Activated T-cell treated with anti-CD3 and anti-CD28 coated beads for 1 hour (primary cell): ENCODE data around the gene CLIP3.
A peak's percentile ranks its signal among the peaks of the same experiment; 100 is the strongest.
"Not testable (repeated sequence)": the region's sequence is repeated elsewhere in the genome, so short reads cannot be mapped to it uniquely, and the experiment has no call there.

Experiments
- DNase-seq: peaks from one replicate; pipeline ENCODE4 v3.0.0-alpha.2; 2020; ENCODE audit warnings: low read depth

Gene CLIP3

GRCh38 chr19:36047835-36048234, 15.2 kb upstream of the CLIP3 start:
- no peak for DNase-seq

- DNase-seq: no peak
Observed at GRCh38 chr19:36046443-36047050, 13.9 kb upstream of the CLIP3 start.

- DNase-seq: no peak
Observed at GRCh38 chr19:36043952-36044351, 11.3 kb upstream of the CLIP3 start.

GRCh38 chr19:36041831-36042230, 9.2 kb upstream of the CLIP3 start:
- no peak for DNase-seq

- not testable (repeated sequence) for DNase-seq
Observed at GRCh38 chr19:36041092-36041491, 8.4 kb upstream of the CLIP3 start.

GRCh38 chr19:36040495-36040894, 7.8 kb upstream of the CLIP3 start:
- DNase-seq: no peak

GRCh38 chr19:36031308-36031707, 1.4 kb downstream of the CLIP3 start:
- no peak for DNase-seq

GRCh38 chr19:36030264-36031148, 2.2 kb downstream of the CLIP3 start:
- no peak for DNase-seq

GRCh38 chr19:36028313-36029041, 4.2 kb downstream of the CLIP3 start:
- DNase-seq: no peak

- no peak for DNase-seq
Observed at GRCh38 chr19:36027696-36028095, 5.0 kb downstream of the CLIP3 start.

- DNase-seq: no peak
Observed at GRCh38 chr19:36026091-36026876, 6.4 kb downstream of the CLIP3 start.

- no peak for DNase-seq
Observed at GRCh38 chr19:36025541-36025940, 7.1 kb downstream of the CLIP3 start.

GRCh38 chr19:36023432-36023831, 9.2 kb downstream of the CLIP3 start:
- no peak for DNase-seq

GRCh38 chr19:36019061-36019670, 13.5 kb downstream of the CLIP3 start:
- DNase-seq: no peak

- peak; percentile 98 for DNase-seq
Observed at GRCh38 chr19:36014012-36014924, 18.4 kb downstream of the CLIP3 start, which contains the start of gene ALKBH6. ALKBH6 (minus strand) TSS chr19:36014213; CDS start chr19:36013397, 816 bp downstream.

- DNase-seq: no peak
Observed at GRCh38 chr19:36013280-36014011, 19.2 kb downstream of the CLIP3 start.

GRCh38 chr19:36010402-36010801, 22.3 kb downstream of the CLIP3 start:
- DNase-seq: no peak

- DNase-seq: no peak
Observed at GRCh38 chr19:36009633-36010379, 22.9 kb downstream of the CLIP3 start.

- DNase-seq: no peak
Observed at GRCh38 chr19:36009220-36009619, 23.5 kb downstream of the CLIP3 start.
